Renal pelvis (tissue), 3 donors: ENCODE results near the gene RNF17. TPM values are rescaled to one million over a fixed set of nuclear protein-coding genes. Genes with fewer than 3 reads are reported as not detected.

ENCODE experiments used
- polyA plus RNA-seq, 3 donors: library from polyadenylated mRNA; unstranded; fragments of 120-200 nt; gene quantifications; one replicate each; pipeline ENCODE4 v1.2.1, GENCODE V29; 2013; ENCODE audit not compliant: insufficient read length in 3 of 3

The RNF17 gene
- polyA plus RNA-seq, 3 donors: 0.16 TPM; not detected in 2

Other genes starting within 250 kb of the RNF17 start
- 10 to 100 TPM; 14.0 to 27.2 (median 20.0) TPM for gene ATP12A, start 83.8 kb upstream of the RNF17 start, polyA plus RNA-seq